H1 (cell line): ENCODE results near the gene TLX1. TPM values are rescaled to one million over a fixed set of nuclear protein-coding genes. Genes with fewer than 3 reads are reported as not detected.

Experiments used
- BRCA1 ChIP-seq: IDR thresholded peaks from 2 replicates; pipeline ENCODE4 v1.6.1; 2012; ENCODE audit warnings: low read depth, low read length, improper control_type of control experiment
- JUN ChIP-seq: IDR thresholded peaks from 2 replicates; pipeline ENCODE4 v1.6.1; 2011; ENCODE audit warnings: low read depth, mild to moderate bottlenecking, improper control_type of control experiment, low read length
- KDM5A ChIP-seq: fragments of 200-600 bp; IDR thresholded peaks from 2 replicates; pipeline ENCODE4 v1.7.1; 2012; ENCODE audit warnings: mild to moderate bottlenecking, low read length, inconsistent platforms, mixed read lengths
- POU5F1 ChIP-seq: IDR thresholded peaks from 2 replicates; pipeline ENCODE4 v1.6.1; 2011; ENCODE audit warnings: low read depth, mild to moderate bottlenecking, low read length, moderate library complexity
- polyA plus RNA-seq, 7 experiments: library from polyadenylated mRNA; depleted of rRNA in 3 of 7; stranded (reverse) in 5 of 7; unstranded in 2 of 7; fragments of >200 nt in 5 of 7; fragments of 200-250 nt in 2 of 7; gene quantifications; 1 replicate in 5 of 7; 2 replicates in 1 of 7; 4 replicates in 1 of 7; pipeline versions ENCODE4 v1.2.1 to v1.2.3, GENCODE V29; 2011 to 2013; ENCODE audit warnings: missing spikeins in 2 of 7, mixed read lengths in 2 of 7
- total RNA-seq: library from RNA; stranded (reverse); fragmentation: NEBNext Ultra II Directional; extraction: Animal tissue kit (Norgen Biotek cat#: 25700); gene quantifications from 2 replicates; pipeline ENCODE4 v1.2.1, GENCODE V29; 2021
- TF ChIP-seq, protein P1 (sequence below): fragments of 300-600 bp; sonication (generic); IDR thresholded peaks from 2 replicates; pipeline ENCODE4 v1.7.1; 2012; ENCODE audit warnings: low read length, moderate library complexity, mild to moderate bottlenecking, inconsistent platforms; ENCODE audit not compliant: insufficient replicate concordance

The TLX1 gene
- total and polyA plus RNA-seq, 2 of the 8 experiments (the other 6 are each of a cell fraction or from before 2014, with no cell fraction given) = not detected

DNA sequence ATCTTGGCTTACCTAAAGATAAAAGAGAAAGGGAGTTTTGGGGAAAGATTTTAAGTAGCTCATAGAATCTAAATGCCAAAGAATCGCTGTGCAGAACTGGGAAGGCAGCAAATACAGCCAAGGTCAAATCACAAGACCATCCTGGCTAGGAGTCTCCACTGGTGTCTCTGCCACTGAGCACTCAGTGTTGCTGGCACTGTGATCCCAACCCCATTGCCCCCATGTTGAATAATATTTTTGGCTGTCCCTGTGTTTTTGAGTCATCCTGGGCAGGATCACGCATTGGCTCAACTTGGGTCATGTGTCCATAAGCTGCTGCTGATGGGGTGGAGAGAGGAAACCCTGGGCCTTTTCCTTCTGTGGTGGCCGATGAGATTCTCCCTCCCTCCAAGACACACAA lies 21.2 kb downstream of the TLX1 start (continued):
- TF ChIP-seq, protein P1, sequence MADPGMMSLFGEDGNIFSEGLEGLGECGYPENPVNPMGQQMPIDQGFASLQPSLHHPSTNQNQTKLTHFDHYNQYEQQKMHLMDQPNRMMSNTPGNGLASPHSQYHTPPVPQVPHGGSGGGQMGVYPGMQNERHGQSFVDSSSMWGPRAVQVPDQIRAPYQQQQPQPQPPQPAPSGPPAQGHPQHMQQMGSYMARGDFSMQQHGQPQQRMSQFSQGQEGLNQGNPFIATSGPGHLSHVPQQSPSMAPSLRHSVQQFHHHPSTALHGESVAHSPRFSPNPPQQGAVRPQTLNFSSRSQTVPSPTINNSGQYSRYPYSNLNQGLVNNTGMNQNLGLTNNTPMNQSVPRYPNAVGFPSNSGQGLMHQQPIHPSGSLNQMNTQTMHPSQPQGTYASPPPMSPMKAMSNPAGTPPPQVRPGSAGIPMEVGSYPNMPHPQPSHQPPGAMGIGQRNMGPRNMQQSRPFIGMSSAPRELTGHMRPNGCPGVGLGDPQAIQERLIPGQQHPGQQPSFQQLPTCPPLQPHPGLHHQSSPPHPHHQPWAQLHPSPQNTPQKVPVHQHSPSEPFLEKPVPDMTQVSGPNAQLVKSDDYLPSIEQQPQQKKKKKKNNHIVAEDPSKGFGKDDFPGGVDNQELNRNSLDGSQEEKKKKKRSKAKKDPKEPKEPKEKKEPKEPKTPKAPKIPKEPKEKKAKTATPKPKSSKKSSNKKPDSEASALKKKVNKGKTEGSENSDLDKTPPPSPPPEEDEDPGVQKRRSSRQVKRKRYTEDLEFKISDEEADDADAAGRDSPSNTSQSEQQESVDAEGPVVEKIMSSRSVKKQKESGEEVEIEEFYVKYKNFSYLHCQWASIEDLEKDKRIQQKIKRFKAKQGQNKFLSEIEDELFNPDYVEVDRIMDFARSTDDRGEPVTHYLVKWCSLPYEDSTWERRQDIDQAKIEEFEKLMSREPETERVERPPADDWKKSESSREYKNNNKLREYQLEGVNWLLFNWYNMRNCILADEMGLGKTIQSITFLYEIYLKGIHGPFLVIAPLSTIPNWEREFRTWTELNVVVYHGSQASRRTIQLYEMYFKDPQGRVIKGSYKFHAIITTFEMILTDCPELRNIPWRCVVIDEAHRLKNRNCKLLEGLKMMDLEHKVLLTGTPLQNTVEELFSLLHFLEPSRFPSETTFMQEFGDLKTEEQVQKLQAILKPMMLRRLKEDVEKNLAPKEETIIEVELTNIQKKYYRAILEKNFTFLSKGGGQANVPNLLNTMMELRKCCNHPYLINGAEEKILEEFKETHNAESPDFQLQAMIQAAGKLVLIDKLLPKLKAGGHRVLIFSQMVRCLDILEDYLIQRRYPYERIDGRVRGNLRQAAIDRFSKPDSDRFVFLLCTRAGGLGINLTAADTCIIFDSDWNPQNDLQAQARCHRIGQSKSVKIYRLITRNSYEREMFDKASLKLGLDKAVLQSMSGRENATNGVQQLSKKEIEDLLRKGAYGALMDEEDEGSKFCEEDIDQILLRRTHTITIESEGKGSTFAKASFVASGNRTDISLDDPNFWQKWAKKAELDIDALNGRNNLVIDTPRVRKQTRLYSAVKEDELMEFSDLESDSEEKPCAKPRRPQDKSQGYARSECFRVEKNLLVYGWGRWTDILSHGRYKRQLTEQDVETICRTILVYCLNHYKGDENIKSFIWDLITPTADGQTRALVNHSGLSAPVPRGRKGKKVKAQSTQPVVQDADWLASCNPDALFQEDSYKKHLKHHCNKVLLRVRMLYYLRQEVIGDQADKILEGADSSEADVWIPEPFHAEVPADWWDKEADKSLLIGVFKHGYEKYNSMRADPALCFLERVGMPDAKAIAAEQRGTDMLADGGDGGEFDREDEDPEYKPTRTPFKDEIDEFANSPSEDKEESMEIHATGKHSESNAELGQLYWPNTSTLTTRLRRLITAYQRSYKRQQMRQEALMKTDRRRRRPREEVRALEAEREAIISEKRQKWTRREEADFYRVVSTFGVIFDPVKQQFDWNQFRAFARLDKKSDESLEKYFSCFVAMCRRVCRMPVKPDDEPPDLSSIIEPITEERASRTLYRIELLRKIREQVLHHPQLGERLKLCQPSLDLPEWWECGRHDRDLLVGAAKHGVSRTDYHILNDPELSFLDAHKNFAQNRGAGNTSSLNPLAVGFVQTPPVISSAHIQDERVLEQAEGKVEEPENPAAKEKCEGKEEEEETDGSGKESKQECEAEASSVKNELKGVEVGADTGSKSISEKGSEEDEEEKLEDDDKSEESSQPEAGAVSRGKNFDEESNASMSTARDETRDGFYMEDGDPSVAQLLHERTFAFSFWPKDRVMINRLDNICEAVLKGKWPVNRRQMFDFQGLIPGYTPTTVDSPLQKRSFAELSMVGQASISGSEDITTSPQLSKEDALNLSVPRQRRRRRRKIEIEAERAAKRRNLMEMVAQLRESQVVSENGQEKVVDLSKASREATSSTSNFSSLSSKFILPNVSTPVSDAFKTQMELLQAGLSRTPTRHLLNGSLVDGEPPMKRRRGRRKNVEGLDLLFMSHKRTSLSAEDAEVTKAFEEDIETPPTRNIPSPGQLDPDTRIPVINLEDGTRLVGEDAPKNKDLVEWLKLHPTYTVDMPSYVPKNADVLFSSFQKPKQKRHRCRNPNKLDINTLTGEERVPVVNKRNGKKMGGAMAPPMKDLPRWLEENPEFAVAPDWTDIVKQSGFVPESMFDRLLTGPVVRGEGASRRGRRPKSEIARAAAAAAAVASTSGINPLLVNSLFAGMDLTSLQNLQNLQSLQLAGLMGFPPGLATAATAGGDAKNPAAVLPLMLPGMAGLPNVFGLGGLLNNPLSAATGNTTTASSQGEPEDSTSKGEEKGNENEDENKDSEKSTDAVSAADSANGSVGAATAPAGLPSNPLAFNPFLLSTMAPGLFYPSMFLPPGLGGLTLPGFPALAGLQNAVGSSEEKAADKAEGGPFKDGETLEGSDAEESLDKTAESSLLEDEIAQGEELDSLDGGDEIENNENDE = no peak
- TF ChIP-seq JUN (no peak), POU5F1 (no peak), KDM5A (no peak), BRCA1 (no peak)
